ENCODE data around the gene TAF3. TPM values are rescaled to one million over a fixed set of nuclear protein-coding genes. Genes with fewer than 3 reads are reported as not detected.

The TAF3 gene
- total RNA-seq, 1 donor from 2014 or later, result 2.4 TPM

DNA sequence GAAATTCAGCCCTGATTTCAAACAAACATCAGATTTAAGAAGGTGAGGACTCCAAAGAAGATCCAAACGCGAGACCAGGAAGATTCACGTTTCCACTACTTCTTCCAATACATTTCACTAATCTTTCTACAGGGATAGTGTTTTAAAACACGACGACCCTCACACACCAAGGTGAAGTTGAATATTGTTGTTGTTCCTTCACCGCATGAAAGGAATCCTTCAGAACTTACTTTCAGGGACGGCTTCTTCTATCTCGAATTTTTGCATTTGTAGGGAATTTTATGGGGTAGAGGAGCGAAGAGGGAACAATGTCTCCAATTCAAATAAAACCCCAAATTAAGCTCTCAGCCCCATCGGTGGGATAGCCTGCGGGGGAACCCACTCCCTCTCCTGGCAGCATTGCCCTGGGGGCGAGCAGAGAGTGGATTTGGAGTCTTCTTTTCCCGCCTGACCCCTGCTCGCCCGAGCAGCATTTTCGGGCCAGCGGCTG, 234.7 kb downstream of the TAF3 start:
- no peak for FAIRE-seq
- DNase-seq (ENCODE audit: low spot score in 2 of 2), result peak in 1 of 2 donors; percentile 45

DNA sequence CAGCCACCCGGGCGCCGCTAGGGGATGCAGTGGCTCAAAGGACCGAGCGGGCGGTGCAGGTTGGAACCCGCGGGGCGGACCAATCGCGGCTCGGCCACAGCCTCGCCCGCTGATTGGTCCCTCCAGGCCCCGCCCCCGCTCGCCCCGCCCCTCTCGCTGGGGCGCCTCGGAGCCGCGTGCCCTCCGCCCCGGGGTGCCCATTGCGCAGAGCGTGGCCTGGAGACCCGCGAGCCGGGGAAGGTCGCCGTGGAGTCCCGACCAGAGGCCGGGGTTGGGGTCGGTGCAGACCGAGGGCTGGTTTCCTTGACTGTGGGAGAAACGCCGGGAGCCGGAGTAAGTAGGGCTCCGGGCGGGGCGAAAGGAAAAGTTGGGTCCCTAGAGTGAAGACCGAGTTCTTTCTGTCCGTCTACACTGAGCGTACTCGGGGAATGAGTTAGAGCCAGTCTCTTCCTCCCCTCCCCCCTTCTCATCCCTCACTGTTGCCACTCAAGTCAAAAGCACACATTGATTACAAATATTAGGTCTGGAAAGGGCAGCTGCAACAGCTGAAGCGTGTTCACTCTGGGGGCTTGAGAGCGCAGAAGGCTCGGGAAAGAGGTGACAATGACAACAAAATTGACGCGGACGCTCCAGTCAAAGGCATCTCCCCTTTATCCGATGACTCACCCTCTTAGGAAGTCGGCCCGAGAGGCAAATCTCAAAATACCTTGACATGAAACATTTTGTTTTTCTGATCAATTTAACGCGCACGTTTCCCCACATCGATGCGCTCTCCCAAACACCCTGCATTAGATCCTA, 235.3 kb downstream of the TAF3 start:
- DNase-seq (ENCODE audit: low spot score in 2 of 2) (peak; percentile 82 to 83), FAIRE-seq (no peak)

DNA sequence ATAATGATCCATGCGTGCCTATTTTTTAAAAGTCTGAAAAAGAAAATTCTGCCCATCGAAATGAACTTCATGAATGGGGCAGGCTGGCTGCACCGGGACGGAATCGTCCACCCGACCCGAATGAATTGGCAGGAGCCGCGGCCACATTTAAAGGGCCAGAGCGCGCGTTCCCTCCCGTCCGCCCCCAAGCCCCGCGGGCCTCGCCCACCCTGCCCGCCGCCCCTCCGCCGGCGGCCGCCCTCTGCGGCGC, 235.9 kb downstream of the TAF3 start:
- FAIRE-seq, result no peak

DNA sequence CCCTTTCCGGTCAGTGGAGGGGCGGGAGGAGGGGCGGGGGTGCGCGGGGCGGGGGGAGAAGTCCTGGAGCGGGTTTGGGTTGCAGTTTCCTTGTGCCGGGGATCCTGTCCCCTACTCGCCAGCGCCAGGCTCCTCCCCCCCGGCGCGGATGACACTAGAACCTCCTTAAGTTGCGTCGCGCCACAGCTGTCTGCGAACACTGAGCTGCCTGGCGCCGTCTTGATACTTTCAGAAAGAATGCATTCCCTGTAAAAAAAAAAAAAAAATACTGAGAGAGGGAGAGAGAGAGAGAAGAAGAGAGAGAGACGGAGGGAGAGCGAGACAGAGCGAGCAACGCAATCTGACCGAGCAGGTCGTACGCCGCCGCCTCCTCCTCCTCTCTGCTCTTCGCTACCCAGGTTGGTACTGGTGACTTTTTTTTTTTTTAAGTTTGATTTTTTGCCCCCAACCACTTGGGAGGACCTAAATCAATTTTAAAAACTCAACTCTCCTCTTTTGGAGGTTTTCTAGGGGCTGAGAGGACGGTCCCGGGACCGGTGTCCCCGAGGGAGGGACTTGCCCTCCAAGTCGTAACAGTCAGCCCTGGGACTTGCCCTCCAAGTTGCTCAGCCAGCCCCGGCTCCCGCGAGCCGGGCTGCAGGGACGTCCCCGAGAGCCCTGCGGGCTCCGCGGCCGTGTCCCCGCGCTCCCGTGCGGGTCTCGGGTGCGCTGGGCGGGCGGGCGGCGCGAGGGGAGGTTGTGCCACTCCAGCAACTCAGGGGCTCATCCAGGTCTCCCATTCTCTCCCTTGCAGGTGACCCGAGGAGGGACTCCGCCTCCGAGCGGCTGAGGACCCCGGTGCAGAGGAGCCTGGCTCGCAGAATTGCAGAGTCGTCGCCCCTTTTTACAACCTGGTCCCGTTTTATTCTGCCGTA, 236.4 kb downstream of the TAF3 start, which contains the start of gene GATA3:
Gene GATA3, plus strand, starts transcription at position 195 of the 914 bp plus-strand sequence. CDS start 968 bp downstream, outside the sequence.
- no peak for FAIRE-seq
- peak in 1 of 2 donors; percentile 63 for DNase-seq (ENCODE audit: low spot score in 2 of 2)

More for the DNA sequence above, 235.9 kb downstream of the TAF3 start:
- peak in 1 of 2 donors; percentile 58 for DNase-seq (ENCODE audit: low spot score in 2 of 2)

DNA sequence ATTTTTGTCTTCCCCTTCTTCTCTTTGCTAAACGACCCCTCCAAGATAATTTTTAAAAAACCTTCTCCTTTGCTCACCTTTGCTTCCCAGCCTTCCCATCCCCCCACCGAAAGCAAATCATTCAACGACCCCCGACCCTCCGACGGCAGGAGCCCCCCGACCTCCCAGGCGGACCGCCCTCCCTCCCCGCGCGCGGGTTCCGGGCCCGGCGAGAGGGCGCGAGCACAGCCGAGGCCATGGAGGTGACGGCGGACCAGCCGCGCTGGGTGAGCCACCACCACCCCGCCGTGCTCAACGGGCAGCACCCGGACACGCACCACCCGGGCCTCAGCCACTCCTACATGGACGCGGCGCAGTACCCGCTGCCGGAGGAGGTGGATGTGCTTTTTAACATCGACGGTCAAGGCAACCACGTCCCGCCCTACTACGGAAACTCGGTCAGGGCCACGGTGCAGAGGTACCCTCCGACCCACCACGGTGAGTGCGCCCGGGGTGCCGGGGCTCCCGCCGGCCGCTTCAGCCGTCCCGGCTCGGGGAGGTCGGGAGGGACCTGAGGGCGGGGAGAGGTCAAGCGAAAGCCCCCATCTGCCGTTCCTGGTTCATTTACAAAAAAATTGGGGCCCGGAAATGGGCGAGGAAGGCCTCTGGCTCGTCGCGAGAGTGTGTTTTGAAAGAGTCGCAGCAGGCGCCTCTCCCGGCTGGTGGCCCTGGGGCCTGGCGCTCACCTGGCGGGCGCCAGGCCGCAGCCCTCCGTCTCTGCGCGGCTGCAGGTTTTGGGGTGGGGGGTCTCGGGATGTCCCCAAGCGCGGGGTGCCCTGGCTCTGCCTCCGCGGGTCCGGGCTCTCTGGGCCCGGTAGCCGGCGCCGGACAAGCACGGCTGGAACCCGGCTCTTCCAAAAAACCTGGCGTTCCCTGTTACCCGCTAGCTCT, 237.4 kb downstream of the TAF3 start:
- FAIRE-seq (no peak), DNase-seq (ENCODE audit: low spot score in 2 of 2) (no peak)

DNA sequence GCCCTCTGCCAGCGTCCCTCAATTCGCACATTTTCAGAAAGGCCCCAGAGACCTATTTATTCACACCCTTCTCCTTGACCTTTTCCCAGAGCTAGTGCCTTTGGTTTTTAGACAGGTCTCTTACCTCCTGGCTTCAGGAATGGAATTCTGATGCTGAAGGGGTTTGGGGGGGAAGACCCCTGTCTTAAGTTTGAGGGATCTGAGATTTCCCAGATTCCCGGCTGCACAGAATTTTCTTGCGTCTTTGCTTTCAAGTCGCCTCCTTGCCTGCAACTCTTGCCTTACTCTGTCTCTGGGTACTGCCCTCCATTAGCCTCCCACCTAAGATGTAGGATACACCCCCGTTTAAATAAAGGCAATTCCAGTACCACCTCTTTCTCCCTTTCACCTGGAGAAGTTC, 238.1 kb downstream of the TAF3 start:
- FAIRE-seq (no peak), DNase-seq (ENCODE audit: low spot score in 2 of 2) (no peak)

DNA sequence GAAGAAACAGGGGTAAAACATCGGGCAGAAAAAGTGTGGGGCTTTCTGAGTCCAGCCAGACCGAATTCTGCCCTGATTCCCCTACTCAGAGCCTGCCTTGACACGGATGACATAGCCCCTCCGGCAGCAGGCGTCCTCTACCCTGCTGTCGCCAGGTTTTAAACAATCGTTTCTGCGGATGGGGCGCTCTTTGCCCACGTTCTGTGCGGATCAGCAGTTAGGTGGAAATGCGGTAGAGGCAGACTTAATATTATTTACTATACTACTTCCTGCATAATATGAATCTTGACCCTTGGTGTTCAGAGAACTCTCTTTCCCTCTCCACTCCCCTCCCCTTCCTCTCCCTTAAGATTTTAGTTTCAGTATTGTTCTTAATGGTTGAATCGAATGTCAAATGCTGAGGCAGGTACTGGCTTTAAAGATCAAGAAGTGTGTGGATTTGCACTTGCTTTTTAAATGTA, 238.6 kb downstream of the TAF3 start:
- FAIRE-seq (no peak), DNase-seq (ENCODE audit: low spot score in 2 of 2) (no peak)

DNA sequence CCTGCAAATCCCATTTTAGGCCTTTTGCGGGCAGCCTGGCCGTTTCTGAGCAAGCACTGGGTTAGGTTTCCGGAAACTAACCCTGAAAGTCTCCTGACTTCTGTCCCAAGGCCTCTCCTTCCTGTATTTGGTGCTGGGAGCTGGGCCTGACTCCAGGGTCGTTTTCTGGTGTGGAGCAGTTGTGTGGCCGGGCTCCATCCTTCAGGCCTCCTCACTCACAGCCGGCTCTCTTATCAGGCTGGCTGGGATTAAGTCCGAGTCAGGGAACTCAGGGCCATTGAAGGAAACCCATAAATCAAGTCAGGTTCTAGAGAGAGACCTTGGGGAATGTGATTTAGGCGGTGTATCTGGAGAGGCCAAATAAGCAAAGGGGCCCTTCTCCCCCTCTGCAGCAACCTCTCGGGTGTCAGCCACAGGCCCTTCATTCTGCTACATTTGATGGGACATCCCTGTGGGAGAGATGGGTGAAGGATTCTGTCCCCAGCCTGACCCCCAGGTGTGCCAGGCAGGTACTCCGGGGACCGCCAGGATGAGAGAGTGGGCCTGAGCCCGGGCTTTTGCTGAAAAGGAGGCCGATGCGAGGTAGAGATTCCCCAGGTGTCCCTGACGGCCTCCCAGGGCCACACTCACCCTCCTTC, 239.4 kb downstream of the TAF3 start:
- DNase-seq (ENCODE audit: low spot score in 2 of 2) (no peak), FAIRE-seq (no peak)

DNA sequence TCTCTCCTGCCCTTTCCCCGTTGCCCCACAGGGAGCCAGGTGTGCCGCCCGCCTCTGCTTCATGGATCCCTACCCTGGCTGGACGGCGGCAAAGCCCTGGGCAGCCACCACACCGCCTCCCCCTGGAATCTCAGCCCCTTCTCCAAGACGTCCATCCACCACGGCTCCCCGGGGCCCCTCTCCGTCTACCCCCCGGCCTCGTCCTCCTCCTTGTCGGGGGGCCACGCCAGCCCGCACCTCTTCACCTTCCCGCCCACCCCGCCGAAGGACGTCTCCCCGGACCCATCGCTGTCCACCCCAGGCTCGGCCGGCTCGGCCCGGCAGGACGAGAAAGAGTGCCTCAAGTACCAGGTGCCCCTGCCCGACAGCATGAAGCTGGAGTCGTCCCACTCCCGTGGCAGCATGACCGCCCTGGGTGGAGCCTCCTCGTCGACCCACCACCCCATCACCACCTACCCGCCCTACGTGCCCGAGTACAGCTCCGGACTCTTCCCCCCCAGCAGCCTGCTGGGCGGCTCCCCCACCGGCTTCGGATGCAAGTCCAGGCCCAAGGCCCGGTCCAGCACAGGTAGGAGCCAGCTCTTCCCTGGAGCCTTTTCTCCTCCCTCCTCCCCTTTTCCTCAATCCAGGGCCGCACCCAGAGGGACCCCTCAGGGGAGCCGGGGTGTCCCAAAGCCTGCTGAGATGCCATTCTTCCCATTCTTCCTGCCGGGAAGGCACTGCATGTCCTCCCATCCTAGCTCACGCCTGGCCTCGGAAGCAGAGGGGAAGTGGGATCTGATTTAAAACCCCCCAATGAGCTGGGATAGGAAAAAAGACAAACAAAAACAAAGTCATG, 240.2 kb downstream of the TAF3 start:
- FAIRE-seq (no peak), DNase-seq (ENCODE audit: low spot score in 2 of 2) (no peak)

DNA sequence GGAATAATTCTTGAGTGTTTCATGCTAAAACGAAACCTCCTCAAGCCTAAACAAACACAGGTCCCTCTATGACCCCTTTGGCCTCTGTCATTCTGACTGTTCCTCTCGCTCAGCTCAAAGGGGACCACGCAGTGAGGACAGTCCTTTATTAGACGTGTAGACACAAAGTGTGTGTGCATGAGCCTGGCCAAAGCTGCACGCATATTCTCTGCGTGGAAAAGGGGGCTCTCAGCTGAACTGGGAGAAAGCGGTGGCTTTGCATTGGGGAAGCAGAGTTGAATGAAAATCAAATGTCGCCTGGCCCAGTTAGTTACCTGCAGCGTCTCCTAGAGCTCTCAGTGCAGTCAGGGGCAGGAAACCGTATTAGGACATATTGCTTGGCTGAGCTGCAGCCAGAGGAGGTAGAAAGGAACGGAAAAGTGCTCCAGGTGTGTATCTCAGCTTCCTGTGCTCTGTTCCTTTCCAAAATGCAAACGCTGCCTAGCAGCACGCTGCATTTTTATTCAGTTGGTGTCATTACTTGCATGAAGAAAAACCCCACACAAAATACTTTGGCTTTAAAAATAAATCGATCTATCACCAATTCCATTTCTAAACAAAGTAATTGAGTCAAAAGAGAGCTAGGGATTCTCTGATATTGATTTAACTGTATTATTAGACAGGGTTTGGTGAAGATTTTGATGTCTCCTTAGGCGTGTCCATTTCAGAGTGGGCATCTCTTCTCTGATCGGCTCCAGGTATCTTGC, 241.1 kb downstream of the TAF3 start:
- DNase-seq (ENCODE audit: low spot score in 2 of 2), result no peak

DNA sequence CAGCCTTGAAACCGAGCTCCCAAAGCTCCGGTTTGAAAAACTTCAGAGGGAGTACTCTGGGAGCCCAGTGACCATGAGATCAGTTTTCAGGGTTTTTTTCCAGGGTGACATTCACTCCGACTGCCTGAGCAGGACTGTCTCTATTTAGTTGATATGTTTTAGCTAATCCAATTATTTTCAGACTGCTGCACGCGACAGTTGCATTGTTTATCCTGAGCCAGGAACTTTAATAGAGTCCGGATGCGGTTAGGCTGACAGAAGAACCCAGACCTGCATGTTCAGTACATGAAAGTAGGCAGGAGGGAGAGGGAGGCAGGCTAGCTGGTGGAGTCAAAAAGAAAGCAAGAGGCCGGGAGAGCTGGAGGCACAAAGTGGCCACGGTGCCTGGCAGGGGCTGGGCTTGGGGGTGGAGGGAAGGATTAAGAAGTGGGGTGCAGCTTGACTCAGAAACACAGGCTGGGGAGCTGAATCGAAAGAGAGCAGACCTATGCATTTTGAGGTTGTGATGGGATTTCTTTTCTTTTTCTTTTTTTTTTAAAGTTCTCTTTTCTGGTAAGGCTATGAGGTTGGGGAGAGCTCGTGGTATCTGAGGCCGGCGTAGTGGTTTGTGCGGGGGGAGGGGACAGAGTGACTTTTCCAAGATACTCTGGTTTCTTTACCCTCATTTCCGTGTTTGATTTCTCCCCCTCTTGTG, 241.9 kb downstream of the TAF3 start:
- DNase-seq (ENCODE audit: low spot score in 2 of 2), result no peak
- no peak for FAIRE-seq

More for the DNA sequence above, 241.1 kb downstream of the TAF3 start:
- FAIRE-seq, result no peak

DNA sequence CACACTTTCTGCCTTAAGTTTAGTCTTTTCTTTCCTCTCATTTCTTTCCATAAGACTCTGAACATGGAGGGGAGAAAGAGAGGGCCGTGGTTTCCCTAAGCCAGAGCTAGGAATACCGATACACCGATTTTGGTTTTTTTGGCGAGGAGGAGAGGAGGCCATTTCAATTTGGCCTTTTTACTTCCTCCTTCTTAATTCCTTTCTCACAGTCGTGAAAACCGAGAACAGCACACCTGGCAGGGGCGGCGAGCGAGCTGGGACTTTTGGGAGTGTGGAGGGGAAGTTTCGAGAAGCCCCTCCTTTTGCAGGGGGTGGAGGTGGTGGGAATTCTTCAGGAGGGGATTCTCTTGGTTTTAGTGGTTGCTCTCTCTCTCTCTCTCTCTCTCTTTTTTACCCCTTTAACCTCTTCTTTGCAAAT, 242.4 kb downstream of the TAF3 start:
- DNase-seq (ENCODE audit: low spot score in 2 of 2) (no peak), FAIRE-seq (no peak)

DNA sequence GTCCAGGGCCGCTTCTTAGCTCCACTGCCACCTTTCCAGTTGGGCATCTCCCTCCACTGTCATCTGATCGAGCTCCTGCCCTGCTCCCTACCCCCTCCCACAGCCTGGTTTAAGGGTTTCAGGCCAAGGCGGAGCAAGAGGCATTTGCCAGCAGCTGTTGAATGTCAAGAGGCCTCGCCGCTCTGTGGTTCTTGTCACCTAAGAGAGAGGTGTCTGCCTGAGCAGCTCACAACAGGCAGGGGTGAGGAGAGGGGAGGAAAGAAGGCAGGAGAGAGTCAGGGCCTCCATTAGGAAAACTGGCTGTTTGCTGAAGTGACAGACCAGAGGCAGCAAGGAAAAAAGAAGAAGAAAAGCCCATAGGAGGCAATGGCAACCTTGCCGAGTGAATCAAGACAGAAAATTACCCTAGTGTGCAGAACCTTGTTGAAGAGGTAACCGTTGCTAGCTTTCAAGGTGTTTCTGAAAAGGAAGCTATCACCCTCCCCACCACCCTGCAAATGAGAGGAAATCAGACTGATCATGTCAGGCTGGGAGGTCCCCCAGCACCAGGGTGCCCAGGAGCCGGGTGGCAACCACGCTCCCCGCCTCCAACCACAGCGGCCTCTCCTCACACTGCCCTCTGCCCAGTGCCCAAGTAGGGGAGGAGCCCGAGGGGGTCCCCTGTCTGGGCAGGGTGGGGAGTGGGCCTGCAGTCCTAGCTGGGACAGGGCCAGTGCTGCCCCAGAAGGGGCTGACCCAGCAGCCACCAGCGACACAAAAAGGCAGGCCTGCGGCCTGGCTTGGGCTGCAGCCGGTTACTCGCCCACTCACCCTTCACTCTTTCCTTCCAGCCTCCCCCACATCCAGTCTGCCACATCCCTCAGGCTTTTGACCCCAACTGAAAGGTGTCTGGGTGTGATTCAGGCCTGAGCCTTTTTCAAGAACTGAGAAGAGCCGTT, 243.2 kb downstream of the TAF3 start:
- DNase-seq (ENCODE audit: low spot score in 2 of 2) (no peak), FAIRE-seq (no peak)

DNA sequence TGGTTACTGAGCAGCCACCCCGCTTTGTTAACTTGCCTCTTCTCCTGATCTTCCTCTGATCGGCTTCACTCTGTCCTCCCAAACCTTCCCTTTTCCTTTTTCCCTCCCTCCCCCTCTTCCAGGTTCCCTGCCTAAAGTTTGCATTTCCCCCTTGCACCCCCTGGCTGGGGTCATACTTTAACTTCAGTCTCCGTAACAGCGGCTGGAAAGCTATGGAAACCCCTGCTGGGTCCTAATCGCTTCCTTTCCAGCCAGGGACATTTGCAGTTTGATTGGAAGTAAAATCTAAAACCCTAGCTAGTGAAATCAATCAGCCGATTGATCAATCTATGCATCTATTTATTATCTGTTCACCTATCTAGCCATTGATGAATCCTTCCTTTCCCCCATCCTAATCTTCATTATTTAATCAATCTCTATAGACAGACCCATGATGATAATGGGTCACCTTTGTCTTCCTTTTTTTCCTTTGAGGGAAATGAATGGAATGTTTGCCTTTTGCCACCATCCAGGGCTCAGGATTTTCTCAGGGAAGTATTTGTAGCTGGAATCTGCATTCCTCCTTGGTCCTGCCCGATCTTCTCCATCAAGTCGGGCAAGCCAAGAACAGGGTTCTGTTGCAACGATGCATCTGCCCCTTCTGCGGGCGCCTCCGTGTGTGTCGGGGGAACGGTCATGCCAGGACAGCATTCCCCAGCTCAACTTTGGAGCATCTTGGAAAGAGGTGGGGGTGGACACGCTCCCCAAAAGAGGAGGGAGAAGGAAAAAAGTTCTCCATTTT, 245.0 kb downstream of the TAF3 start:
- FAIRE-seq (no peak), DNase-seq (ENCODE audit: low spot score in 2 of 2) (no peak)

DNA sequence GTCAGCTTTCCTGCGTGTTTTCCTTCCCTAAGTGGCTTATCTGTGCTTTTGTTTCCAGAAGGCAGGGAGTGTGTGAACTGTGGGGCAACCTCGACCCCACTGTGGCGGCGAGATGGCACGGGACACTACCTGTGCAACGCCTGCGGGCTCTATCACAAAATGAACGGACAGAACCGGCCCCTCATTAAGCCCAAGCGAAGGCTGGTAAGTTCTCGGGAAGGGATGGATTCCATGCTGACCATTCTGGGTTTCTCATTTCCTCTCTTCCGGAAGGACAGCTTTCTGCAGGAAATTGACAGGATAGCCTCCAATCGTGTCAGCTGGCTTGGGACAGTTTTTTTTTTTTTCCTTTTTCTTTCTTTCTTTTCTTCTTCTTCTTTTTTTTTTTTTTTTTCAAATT, 245.6 kb downstream of the TAF3 start:
- DNase-seq (ENCODE audit: low spot score in 2 of 2) (no peak), FAIRE-seq (no peak)

DNA sequence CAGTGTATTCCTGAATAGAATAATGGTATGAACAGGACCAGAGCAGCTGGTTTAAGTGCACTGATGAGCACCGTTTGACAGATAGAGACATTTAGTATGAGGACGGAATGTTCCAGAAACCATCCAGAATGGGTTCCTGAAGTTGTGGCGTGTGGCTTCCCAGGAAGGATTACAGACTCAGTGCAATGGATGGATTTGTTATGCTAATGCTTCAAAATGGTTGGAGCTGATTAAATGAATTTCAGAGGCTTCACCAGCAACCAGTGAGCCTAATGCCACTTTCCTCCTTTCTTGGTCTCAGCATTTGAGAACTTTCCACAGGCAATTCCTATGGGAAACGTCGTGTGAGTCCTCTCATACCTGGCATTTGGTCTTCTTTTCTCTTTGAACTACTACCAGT, 246.1 kb downstream of the TAF3 start:
- no peak for DNase-seq (ENCODE audit: low spot score in 2 of 2)
- no peak for FAIRE-seq

All from frontal cortex (tissue), 4 donors.